GM12878 (cell line): ENCODE data around the gene NCR2. TPM values are rescaled to one million over a fixed set of nuclear protein-coding genes. Genes with fewer than 3 reads are reported as not detected.

Experiments used
- BHLHE40 ChIP-seq, 2 experiments: fragments of 450-650 bp in 1 of 2; IDR thresholded peaks; 2 replicates each; pipeline ENCODE4 v1.6.1; 2011 to 2017; ENCODE audit warnings: low read depth in 2 of 2, borderline replicate concordance in 1 of 2, improper control_type of control experiment in 1 of 2, low read length in 1 of 2, mild to moderate bottlenecking in 1 of 2
- CBX5 ChIP-seq: sonication (generic); IDR thresholded peaks from 2 replicates; pipeline ENCODE4 v1.6.1; 2016; ENCODE audit warnings: low read depth, moderate library complexity, mild to moderate bottlenecking, inconsistent platforms
- CHD2 ChIP-seq: IDR thresholded peaks from 2 replicates; pipeline ENCODE4 v1.6.1; 2011; ENCODE audit warnings: low read depth, low read length, improper control_type of control experiment, borderline replicate concordance
- CREB1 ChIP-seq: IDR thresholded peaks from 2 replicates; pipeline ENCODE4 v1.6.1; 2012; ENCODE audit warnings: low read depth, mild to moderate bottlenecking, inconsistent platforms
- EED ChIP-seq: sonication (generic); IDR thresholded peaks from 2 replicates; pipeline ENCODE4 v1.6.1; 2016; ENCODE audit warnings: antibody characterized with exemption, low read depth
- ELK1 ChIP-seq: IDR thresholded peaks from 2 replicates; pipeline ENCODE4 v1.6.1; 2012; ENCODE audit warnings: low read depth, low read length, improper control_type of control experiment
- EZH2 ChIP-seq: IDR thresholded peaks from 2 replicates; pipeline ENCODE4 v1.6.1; 2012; ENCODE audit warnings: low read depth, mild to moderate bottlenecking, control low read depth, inconsistent platforms, low read length, borderline replicate concordance; ENCODE audit not compliant: control insufficient read depth
- FOXK2 ChIP-seq: fragments of 450-650 bp; IDR thresholded peaks from 2 replicates; pipeline ENCODE4 v1.6.1; 2017; ENCODE audit warnings: mild to moderate bottlenecking, moderate library complexity
- HDAC6 ChIP-seq: fragments of 200-600 bp; sonication (generic); IDR thresholded peaks from one replicate; pipeline ENCODE4 v1.8.0; 2017; ENCODE audit warnings: antibody characterized with exemption; ENCODE audit not compliant: unreplicated experiment
- IKZF1 ChIP-seq: fragments of 450-650 bp; conservative IDR thresholded peaks from 2 replicates; pipeline ENCODE4 v1.6.1; 2017; ENCODE audit warnings: antibody characterized with exemption, mild to moderate bottlenecking
- JUND ChIP-seq: IDR thresholded peaks from 2 replicates; pipeline ENCODE4 v1.6.1; 2012; ENCODE audit warnings: low read depth, mild to moderate bottlenecking, low read length, improper control_type of control experiment, moderate library complexity
- LARP7 ChIP-seq: fragments of 450-650 bp; IDR thresholded peaks from 2 replicates; pipeline ENCODE4 v1.6.1; 2017; ENCODE audit warnings: mild to moderate bottlenecking
- MEF2A ChIP-seq: IDR thresholded peaks from 2 replicates; pipeline ENCODE4 v1.6.1; 2011; ENCODE audit warnings: low read depth, mild to moderate bottlenecking, low read length, moderate library complexity; ENCODE audit not compliant: insufficient read depth
- MEF2B ChIP-seq: fragments of 450-650 bp; IDR thresholded peaks from 2 replicates; pipeline ENCODE4 v1.6.1; 2018; ENCODE audit warnings: mild to moderate bottlenecking, moderate library complexity; ENCODE audit not compliant: partially characterized antibody, poor library complexity, severe bottlenecking
- MYC ChIP-seq: IDR thresholded peaks from 2 replicates; pipeline ENCODE4 v1.6.1; 2011; ENCODE audit warnings: mild to moderate bottlenecking, low read length, moderate library complexity, inconsistent platforms; ENCODE audit not compliant: insufficient read depth, insufficient replicate concordance, insufficient read length, severe bottlenecking
- NFXL1 ChIP-seq: fragments of 450-650 bp; IDR thresholded peaks from 2 replicates; pipeline ENCODE4 v1.6.1; 2017; ENCODE audit warnings: antibody characterized with exemption, mild to moderate bottlenecking, borderline replicate concordance
- NRF1 ChIP-seq: conservative IDR thresholded peaks from 2 replicates; pipeline ENCODE4 v1.6.1; 2011; ENCODE audit warnings: mild to moderate bottlenecking, low read depth, low read length, improper control_type of control experiment
- SMAD1 ChIP-seq: fragments of 450-650 bp; IDR thresholded peaks from 2 replicates; pipeline ENCODE4 v1.6.1; 2018; ENCODE audit warnings: mild to moderate bottlenecking, low read depth; ENCODE audit not compliant: partially characterized antibody
- SMAD5 ChIP-seq: IDR thresholded peaks from 2 replicates; pipeline ENCODE4 v1.6.1; 2016; ENCODE audit warnings: antibody characterized with exemption, low read depth
- SMC3 ChIP-seq: IDR thresholded peaks from 2 replicates; pipeline ENCODE4 v1.6.1; 2011; ENCODE audit warnings: low read length, improper control_type of control experiment, borderline replicate concordance
- SPI1 ChIP-seq: IDR thresholded peaks from 2 replicates; pipeline ENCODE4 v1.6.1; 2011; ENCODE audit warnings: low read depth, mild to moderate bottlenecking, low read length, moderate library complexity, borderline replicate concordance; ENCODE audit not compliant: insufficient read depth
- STAT1 ChIP-seq: fragments of 450-650 bp; conservative IDR thresholded peaks from 2 replicates; pipeline ENCODE4 v1.6.1; 2014; ENCODE audit warnings: antibody characterized with exemption, mild to moderate bottlenecking
- TCF12 ChIP-seq: IDR thresholded peaks from 2 replicates; pipeline ENCODE4 v1.6.1; 2011; ENCODE audit warnings: low read depth, mild to moderate bottlenecking, low read length
- ZBTB33 ChIP-seq: fragments of 450-650 bp; IDR thresholded peaks from 2 replicates; pipeline ENCODE4 v1.6.1; 2017; ENCODE audit warnings: mild to moderate bottlenecking
- ZNF24 ChIP-seq: fragments of 450-650 bp; IDR thresholded peaks from 2 replicates; pipeline ENCODE4 v1.6.1; 2017; ENCODE audit warnings: antibody characterized with exemption, mild to moderate bottlenecking
- polyA plus RNA-seq, 11 experiments: library from polyadenylated mRNA; depleted of rRNA in 4 of 11; unstranded in 6 of 11; stranded (reverse) in 5 of 11; fragments of >200 nt; fragmentation: Nextera tagmentation in 4 of 11; fragmentation: Illumina TruSeq in 1 of 11; extraction: Ambion mirVana in 4 of 11; extraction: Trizol in 1 of 11; gene quantifications; 1 replicate in 1 of 11; 2 replicates in 10 of 11; pipeline versions ENCODE4 v1.2.1 to v1.2.3, GENCODE V29; 2011 to 2016; ENCODE audit warnings: inconsistent platforms in 2 of 11, missing spikeins in 2 of 11, low read depth in 1 of 11
- total RNA-seq, 4 experiments: library from RNA; depleted of rRNA in 3 of 4; stranded (reverse); fragments of >200 nt in 3 of 4; fragmentation: Illumina TruSeq in 1 of 4; extraction: Trizol in 1 of 4; gene quantifications; 2 replicates each; pipeline versions ENCODE4 v1.2.1 to v1.2.3, GENCODE V29; 2013 to 2021

Gene NCR2
- total and polyA plus RNA-seq, 10 of the 15 experiments (the other 5 are each of a cell fraction or from before 2014, with no cell fraction given): 0.21 to 0.53 TPM; not detected in 8

GRCh38 chr6:41318654-41319565 is 16.5 kb upstream of the NCR2 start (continued):
- TF ChIP-seq BHLHE40 (IDR thresholded peaks at IDR 0.05; ENCODE audit: borderline replicate concordance in 1 of 2, low read depth in 2 of 2, low read length in 1 of 2) (peak; percentile 95 to 98), MYC (peak; percentile 47), ZBTB33 (peak; percentile 92), CREB1 (no peak), FOXK2 (no peak; the same call in 1 of the 2 replicates), HDAC6 (peak; percentile 31), MEF2A (0 out of 2 replicates have a peak, but pooled peaks have one; percentile 5), CBX5 (no peak), EED (peak; percentile 36; the same call in 1 of the 2 replicates), SMC3 (peak; percentile 90), JUND (no peak), IKZF1 (peak; percentile 91), NFXL1 (0 out of 2 replicates have a peak, but pooled peaks have one; percentile 8), ZNF24 (0 out of 2 replicates have a peak, but pooled peaks have one; percentile 6), CHD2 (0 out of 2 replicates have a peak, but pooled peaks have one; percentile 32), MEF2B (peak; percentile 65), TCF12 (0 out of 2 replicates have a peak, but pooled peaks have one; percentile 25), ELK1 (0 out of 2 replicates have a peak, but pooled peaks have one; percentile 19), SMAD1 (no peak), SPI1 (no peak), EZH2 (no peak), LARP7 (peak; percentile 85), NRF1 (0 out of 2 replicates have a peak, but pooled peaks have one; percentile 8), SMAD5 (no peak), STAT1 (peak; percentile 87; the same call in 1 of the 2 replicates)
